Measurements from ENCODE around the gene ANKRD13D.

The ANKRD13D gene

DNA sequence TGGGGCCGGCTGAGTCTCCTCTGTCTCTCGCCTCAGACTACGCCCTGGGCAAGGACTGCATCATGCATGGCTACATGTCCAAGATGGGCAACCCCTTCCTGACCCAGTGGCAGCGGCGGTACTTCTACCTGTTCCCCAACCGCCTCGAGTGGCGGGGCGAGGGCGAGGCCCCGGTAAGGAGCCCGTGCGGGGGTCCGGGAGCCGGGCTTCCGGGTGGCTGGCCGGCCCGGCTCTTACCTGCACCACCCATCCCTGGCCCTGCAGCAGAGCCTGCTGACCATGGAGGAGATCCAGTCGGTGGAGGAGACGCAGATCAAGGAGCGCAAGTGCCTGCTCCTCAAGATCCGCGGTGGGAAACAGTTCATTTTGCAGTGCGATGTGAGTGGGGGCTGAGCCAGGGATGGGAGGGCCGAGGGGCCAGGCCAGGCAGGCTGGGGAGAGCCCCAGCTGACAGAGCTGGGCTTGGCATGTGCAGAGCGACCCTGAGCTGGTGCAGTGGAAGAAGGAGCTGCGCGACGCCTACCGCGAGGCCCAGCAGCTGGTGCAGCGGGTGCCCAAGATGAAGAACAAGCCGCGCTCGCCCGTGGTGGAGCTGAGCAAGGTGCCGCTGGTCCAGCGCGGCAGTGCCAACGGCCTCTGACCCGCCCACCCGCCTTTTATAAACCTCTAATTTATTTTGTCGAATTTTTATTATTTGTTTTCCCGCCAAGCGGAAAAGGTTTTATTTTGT is 4.1 kb upstream of the ANKRD13D start:
- in situ Hi-C loops (cut with MboI; ENCODE audit: low sequenced_read_pairs), result no loop called here

DNA sequence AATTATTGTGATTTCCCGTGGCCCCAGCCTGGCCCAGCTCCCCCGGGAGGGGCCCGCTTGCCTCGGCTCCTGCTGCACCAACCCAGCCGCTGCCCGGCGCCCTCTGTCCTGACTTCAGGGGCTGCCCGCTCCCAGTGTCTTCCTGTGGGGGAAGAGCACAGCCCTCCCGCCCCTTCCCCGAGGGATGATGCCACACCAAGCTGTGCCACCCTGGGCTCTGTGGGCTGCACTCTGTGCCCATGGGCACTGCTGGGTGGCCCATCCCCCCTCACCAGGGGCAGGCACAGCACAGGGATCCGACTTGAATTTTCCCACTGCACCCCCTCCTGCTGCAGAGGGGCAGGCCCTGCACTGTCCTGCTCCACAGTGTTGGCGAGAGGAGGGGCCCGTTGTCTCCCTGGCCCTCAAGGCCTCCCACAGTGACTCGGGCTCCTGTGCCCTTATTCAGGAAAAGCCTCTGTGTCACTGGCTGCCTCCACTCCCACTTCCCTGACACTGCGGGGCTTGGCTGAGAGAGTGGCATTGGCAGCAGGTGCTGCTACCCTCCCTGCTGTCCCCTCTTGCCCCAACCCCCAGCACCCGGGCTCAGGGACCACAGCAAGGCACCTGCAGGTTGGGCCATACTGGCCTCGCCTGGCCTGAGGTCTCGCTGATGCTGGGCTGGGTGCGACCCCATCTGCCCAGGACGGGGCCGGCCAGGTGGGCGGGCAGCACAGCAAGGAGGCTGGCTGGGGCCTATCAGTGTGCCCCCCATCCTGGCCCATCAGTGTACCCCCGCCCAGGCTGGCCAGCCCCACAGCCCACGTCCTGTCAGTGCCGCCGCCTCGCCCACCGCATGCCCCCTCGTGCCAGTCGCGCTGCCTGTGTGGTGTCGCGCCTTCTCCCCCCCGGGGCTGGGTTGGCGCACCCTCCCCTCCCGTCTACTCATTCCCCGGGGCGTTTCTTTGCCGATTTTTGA is 3.3 kb upstream of the ANKRD13D start:
- in situ Hi-C loops (cut with MboI; ENCODE audit: low sequenced_read_pairs), result no loop called here

DNA sequence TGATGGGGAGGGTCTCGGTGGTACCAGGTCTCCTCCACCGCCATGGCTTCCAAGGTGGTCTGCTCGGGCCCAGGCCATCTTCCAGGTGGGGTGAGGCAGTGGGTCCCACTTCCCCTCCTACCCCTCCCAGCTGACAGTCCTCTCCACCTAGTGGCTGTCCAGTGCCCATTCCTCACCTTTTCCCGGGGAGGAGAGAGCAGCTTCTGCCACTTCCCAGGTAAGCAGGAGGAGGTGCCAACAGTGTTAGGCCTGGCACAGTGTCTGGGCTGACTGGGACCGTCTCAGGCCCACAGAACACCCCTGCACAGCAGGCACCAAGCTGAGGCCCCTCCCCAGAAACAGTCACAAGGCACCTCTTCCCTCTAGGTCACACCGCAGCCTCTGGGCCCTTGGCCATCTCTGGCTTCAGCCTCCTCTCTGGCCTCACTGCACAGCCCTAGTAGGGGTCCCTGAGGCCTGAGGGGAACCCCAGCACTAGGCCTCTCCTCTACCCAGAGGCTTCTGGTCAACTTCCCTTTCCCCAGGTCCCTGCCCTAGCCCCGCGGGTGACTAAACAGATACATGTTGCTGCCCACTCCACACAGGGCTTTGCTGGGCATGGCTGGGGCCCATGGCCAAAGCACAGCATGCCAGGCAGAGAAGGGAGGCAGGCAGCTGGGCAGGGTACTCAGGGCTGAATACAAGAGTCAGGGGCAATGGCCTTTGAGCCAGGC is 2.3 kb upstream of the ANKRD13D start:
- in situ Hi-C loops (cut with MboI; ENCODE audit: low sequenced_read_pairs), result no loop called here

DNA sequence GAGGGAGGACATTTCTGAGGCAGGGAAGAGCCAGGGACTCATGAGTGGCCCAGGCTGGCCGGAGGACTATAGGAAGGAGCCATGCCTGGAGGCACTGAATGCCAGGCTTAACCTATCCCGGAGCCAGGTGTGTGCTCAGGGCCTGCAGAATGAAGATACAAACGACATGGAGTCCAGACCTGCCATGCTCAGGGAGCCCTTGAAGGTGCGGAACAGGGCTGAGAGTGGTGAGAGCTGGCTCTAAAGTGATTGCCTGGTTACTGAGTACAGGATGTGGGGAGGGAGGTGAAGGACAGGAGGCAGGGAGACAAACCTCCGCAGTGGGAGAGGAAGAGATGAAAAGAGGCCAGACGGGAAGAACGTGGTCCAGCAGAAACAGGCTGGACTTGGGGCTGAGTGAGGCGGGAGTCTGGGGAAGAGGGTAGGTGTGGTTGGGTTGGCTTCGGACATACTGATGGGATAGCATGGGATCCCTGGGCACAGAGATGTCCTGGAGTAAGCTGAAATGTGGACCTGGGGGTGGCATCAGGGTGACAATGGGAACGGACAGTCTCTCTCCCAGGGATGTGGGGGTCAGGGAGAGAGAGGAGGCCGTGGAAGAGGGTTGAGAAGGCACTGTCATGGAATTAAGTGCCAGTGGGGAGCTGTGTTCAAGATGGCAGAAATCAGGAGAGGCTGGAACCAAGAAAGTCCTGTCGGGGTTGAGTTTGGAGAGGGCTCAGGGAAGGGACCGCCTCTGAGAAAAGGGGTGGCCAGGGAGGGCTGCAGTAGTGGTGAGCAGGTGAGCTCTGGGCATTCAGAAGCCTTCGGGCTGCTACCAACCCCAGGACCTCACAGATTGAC is 1.5 kb upstream of the ANKRD13D start:
- in situ Hi-C loops (cut with MboI; ENCODE audit: low sequenced_read_pairs), result no loop called here

DNA sequence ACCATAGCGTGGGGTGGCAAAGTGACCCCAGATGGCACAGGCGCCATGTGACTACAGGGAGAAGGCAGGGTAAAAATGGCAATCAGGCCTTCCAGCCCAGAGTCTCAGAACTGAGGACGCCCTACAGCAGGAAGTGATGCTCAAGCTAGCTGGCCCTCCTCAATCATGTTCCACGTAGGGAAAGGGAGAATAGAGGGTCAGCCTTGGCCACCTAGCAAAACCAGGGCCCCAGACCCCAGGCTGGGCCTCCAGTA is 978 bp upstream of the ANKRD13D start:
- in situ Hi-C loops (cut with MboI; ENCODE audit: low sequenced_read_pairs), result no loop called here

DNA sequence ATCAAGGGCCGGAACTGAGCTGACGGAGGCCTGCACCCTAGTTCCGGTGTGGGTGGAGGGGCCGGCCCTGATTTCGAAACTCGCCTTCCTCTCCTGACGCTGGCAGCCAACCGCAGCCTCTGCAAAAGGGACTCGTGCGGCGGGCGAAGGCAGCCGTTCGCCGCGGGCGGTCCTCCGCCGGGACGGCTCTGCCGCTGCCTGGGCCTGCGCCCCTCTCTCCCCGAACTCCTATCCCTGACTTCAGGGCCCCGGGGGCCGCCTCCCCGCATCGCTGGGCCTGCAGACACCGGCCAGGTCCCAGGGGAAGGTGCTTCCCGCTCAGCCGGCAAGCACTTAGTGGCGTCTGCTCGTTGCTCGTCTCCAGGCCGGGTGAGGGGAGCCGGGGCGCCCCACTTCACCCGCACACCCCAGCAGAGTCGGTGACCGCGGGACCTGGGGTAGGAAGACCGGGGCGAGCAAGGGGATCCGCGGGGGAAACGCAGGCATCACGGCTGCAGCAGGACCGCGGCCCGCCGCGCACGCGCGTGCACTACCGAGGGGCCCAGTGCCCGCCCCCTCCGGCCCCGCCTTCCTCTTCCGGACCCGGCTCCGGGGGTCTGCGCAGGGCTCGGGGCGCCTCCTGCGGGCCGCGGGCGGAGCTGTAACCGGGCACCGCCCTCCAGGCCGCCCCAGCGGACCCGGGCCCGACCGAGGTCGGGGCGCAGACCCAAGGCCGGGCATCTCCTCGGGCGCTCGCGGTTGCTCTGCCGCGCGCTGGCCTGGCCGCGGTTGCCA is 464 bp upstream of the ANKRD13D start:
- in situ Hi-C loops (cut with MboI; ENCODE audit: low sequenced_read_pairs), result no loop called here

DNA sequence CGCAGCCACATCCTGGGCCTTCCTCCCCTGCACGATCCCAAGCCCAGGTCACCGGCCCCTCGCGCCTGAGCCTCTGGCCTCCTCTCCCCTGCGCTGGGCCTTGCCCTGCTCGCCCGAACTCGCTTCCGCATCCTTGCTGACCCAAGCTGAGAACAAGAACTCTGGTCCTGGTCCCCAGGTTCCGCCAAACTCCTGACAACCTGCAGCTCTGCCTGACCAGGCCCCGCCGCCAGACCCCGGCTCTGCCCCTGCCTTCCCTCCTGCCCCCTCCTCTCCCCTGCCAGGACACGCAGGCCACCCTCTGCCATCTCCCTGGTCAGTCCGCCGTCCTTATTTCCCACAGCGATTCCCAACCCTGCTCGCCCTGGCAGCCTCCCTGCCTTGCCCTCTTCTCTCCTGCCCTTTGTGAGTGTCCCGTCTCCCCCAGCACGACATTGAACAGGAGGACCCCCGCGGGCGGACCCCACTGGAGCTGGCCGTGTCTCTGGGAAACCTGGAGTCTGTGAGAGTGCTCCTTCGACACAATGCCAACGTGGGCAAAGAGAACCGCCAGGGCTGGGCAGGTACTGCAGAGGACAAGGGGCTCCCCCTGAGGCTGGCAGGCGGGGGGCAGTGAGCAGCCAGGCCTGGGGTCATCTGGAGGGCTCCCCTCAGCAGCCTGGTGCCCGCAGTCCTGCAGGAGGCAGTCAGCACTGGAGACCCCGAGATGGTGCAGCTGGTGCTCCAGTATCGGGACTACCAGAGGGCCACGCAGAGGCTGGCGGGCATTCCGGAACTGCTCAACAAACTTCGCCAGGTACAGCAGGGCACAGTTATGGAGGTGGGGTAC is 762 bp downstream of the ANKRD13D start:
- in situ Hi-C loops (cut with MboI; ENCODE audit: low sequenced_read_pairs), result no loop called here

DNA sequence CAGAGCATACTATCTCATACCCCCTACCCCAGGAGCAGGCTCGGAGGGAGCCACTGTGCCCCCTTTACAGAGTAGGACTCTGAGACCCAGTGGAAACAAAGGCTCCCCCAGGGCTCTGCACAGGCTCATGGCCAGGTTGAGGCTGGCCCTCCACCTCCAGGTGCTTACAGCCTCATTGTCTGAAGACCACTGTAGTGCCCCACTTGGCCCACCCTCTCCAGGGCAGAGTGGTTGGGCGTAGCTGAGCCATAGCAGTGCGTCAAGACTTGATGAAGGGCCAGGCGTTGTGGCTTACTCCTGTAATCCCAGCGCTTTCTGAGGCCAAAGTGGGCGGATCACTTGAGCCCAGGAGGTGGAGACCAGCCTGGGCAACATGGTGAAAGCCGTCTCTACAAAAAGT is 1.7 kb downstream of the ANKRD13D start:
- in situ Hi-C loops (cut with MboI; ENCODE audit: low sequenced_read_pairs), result no loop called here

DNA sequence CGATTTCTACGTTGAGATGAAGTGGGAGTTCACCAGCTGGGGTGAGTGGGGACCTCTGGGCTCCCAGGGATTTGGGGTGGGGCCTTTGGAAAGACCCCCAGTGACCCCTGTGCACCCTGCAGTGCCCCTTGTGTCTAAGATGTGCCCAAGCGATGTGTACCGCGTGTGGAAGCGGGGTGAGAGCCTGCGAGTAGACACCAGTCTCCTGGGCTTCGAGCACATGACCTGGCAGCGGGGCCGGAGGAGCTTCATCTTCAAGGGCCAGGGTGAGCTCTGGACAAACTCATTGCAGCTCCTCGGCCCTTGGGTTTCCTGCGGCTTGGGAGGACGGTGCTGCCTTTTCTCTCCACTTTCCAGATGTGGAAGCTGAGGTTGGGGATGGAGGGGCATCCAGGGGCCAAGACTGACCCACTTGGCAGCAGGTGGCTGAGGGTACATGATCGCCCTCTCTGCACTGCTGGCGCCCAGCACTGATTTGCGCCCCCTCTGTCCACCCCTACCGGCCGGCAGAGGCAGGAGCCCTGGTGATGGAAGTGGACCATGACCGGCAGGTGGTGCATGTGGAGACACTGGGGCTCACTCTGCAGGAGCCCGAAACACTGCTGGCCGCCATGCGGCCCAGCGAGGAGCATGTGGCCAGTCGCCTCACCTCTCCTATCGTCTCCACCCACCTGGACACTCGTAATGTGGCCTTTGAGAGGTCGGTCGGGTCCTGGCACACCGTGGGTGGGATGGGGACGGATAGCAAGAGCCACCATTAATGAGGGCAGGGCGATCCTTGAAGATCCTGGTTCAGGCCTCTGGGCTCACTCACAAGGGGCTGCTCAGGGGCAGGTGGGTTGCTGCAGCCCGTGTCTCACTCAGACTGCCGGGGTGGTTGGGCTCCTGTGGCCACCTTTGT is 2.6 kb downstream of the ANKRD13D start:
- in situ Hi-C loops (cut with MboI; ENCODE audit: low sequenced_read_pairs), result no loop called here

DNA sequence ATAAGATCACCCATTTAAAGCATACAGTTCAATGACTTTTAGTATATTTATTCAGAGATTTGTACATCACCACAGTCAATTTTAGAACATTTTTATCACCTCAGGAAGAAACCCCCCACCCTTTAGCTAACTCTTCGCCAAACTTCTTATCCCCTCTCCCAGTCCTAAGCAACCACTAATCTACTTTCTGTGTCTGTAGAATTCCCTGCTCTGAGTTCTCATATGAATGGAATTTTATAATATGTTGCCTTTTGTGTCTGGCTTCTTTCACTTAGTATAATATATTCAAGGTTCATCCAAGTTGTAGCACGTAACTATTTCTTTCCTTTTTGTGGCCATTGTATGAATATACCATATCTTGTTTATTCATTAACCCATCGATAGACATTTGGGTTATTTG is 3.6 kb downstream of the ANKRD13D start:
- in situ Hi-C loops (cut with MboI; ENCODE audit: low sequenced_read_pairs), result no loop called here

DNA sequence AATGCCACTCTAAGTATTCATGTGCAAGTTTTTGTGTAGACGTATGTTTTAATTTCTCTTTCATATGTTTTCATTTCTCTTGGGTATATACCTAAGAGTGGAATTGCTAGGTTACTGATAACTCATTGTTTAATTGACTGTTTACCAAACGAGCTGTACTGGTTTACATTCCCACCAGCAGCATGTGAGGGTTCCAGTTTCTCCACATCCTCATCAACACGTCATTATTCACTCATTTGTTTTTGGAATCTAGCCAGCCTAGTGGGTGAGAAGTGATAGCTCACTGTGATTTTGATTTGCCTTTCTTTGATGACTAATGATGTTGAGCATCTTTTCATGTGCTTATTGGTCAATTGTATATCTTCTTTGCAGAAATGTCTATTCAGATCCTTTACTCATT is 4.0 kb downstream of the ANKRD13D start:
- in situ Hi-C loops (cut with MboI; ENCODE audit: low sequenced_read_pairs), result no loop called here

DNA sequence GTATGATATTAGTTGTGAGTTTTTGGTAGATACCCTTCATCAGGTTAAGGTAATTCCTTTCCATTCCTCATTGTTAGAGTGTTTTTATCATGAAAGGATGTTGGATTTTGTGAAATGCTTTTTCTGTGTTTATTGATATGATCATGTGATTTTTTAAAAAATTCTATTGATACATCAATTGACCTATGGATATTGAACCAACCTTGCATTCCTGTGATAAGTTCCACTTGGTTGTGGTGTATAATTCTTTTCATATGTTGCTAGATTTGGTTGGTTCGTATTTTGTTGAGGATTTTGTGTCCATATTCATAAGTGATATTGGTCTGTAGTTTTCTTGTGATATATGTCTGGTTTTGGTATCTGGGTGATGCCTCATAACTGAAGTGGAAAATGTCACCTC is 6.7 kb downstream of the ANKRD13D start:
- in situ Hi-C loops (cut with MboI; ENCODE audit: low sequenced_read_pairs), result no loop called here

DNA sequence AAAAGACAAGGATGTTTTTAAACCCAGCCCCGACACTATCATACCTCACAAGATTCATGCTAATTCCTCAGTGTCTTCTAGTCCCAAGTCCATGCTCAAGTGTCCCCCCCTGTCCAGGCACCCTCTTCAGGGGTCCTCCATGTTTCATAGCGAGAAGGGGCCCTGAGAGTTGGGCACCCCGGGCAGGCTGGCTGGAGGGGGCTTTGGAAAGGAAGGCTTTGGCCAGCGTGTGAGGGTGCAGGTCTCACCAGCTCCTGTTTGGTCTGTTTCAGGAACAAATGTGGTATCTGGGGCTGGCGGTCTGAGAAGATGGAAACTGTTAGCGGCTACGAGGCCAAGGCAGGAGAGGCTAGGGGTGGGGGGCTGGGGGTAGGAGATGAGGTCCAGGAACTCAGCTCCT is 9.7 kb downstream of the ANKRD13D start:
- in situ Hi-C loops (cut with MboI; ENCODE audit: low sequenced_read_pairs), result no loop called here

DNA sequence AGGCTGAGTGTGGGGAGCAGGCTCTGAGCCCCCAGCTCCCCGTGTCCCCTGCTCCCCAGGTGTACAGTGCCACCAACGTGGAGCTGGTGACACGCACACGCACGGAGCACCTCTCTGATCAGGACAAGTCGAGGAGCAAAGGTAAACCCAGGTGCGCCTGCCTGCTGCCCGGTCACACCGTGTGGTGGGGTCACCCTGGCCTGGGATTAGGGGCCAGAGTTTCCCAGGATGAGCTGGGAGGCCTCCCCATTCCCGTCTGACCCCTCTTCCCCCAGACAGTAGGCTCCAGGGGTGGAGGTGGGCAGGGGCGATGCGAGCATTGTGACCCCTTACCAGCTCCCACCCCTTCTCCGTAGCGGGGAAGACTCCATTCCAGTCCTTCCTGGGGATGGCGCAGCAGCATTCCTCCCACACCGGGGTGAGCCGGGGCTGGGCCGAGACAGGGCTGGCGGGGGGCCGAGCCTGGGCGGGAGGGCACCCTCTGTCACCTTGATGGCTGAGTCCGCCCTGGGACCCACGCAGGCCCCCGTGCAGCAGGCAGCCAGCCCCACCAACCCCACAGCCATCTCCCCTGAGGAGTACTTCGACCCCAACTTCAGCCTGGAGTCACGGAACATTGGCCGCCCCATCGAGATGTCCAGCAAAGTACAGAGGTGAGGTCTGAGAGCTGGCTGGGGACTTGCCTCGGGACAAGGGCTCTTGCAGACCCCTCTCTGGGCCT is 10.5 kb downstream of the ANKRD13D start:
- in situ Hi-C loops (cut with MboI; ENCODE audit: low sequenced_read_pairs), result no loop called here

DNA sequence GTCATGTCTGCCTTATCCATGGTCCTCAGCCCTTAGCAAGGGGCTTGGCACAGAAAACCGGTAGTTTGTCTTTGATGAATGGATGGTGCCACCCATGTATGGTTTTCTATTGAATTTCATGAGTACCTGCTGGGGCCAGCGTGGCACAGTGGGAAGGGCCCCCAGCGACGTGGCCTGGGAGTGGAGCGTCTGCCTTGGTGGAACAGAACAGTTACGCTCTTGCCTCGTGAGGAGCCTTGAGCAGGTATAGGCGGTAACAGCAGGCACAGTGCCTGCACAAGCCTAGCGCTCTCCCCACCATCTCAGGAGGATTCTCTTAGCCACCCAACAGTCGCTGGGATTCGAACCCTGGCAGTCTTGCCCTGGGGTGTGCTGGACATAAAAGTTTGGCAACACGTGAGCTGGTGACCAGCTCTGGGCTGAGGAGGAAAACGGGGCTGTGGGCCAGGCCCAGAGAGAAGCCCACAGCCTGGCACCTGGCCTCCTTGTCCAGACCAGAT is 11.2 kb downstream of the ANKRD13D start:
- in situ Hi-C loops (cut with MboI; ENCODE audit: low sequenced_read_pairs), result no loop called here

DNA sequence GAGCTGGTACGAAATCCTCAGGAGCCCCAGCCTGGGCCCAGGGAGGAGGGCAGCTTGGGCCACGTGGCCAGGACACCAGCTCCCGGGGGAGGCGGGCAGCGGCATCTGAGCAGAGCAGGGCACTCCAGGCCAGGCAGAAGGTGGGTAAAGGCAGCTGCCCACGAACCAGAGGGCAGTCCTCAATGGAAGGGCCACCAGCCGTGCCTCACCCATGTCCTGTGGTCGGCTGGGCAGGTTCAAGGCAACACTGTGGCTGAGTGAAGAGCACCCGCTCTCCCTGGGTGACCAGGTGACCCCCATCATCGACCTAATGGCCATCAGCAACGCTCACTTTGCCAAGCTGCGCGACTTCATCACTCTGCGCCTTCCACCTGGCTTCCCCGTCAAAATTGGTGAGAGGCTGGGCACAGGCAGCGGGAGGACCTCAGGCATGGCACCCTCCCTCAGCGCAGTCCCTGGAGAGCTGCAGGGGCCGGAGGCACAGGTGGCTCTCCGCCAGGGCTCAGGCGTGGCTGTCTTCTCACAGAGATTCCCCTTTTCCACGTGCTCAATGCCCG is 11.7 kb downstream of the ANKRD13D start:
- in situ Hi-C loops (cut with MboI; ENCODE audit: low sequenced_read_pairs), result no loop called here

DNA sequence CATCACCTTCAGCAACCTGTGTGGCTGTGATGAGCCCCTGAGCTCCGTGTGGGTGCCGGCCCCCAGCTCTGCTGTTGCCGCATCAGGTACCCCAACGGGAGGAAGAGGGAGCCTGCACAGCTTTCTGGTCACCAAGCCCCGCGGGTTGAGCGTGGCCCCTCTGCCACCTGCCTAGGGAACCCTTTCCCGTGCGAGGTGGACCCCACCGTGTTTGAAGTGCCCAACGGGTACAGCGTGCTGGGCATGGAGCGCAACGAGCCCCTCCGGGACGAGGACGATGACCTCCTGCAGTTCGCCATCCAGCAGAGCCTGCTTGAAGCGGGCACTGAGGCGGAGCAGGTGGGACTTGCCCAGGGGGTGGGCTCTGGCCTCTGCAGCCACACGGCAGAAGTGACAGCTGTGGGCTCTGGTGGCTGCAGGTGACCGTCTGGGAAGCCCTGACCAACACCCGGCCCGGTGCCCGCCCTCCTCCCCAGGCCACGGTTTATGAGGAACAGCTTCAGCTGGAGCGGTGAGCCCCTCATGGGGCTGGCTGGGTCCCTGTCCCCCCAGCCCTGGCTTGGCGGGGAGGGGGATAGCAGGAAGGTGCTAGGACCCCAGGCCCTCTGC is 12.3 kb downstream of the ANKRD13D start:
- in situ Hi-C loops (cut with MboI; ENCODE audit: low sequenced_read_pairs), result no loop called here
